K562 (cell line): Measurements from ENCODE around the gene ROBO2. TPM values are rescaled to one million over a fixed set of nuclear protein-coding genes. Genes with fewer than 3 reads are reported as not detected.

ENCODE experiments used
- ATAC-seq: fragments of 200-7000 bp; cut with Tn5 transposase; 3 replicates; pipeline ENCODE4 v1.9.1; 2020; ENCODE audit warnings: moderate library complexity
- BruUV-seq: library from RNA; stranded (reverse); fragments of 400-500 nt; replicated peaks from 2 replicates; lab custom pipeline; 2021; lab: Mats Ljungman, UMichigan
- CTCF ChIA-PET: fragments of 300-600 bp; formaldehyde crosslinking; extraction: SDS; loops from one replicate; lab custom pipeline; 2021; ENCODE audit warnings: low intra/inter-chr PET ratio; lab: Yijun Ruan, JAX
- POLR2A ChIA-PET: fragments of 300-600, 350-650 bp; sonication (Branson Sonifier 250); formaldehyde crosslinking; extraction: SDS; loops from one replicate; lab custom pipeline; 2021; ENCODE audit warnings: antibody characterized with exemption, inconsistent platforms; lab: Yijun Ruan, JAX
- DNase-seq, 4 experiments: peaks; one replicate each; pipeline versions ENCODE4 v3.0.0 to v3.0.0-alpha.2; 2011 to 2018; ENCODE audit warnings: low spot score in 3 of 4, mixed read lengths in 3 of 4; ENCODE audit errors: extremely low read depth in 1 of 4
- FAIRE-seq: peaks from 2 replicates; lab custom pipeline; 2011; peaks lifted over from hg19 to GRCh38; lab: Jason Lieb, UNC
- H2AFZ ChIP-seq: 2 replicates; pipeline ENCODE4 v1.6.0; 2011; ENCODE audit warnings: low read depth, low read length, control low read depth, inconsistent platforms
- H3K27ac ChIP-seq: fragments of 200-600 bp; 3 replicates; pipeline ENCODE4 v1.8.0; 2011; ENCODE audit warnings: low read depth, mild to moderate bottlenecking, control low read depth, inconsistent platforms, low read length, moderate library complexity, mixed read lengths; ENCODE audit errors: extremely low read depth
- H3K27me3 ChIP-seq, 2 experiments: fragments of 300-600 bp in 1 of 2; 2 replicates in 1 of 2; 3 replicates in 1 of 2; pipeline versions ENCODE4 v1.6.0 to v1.8.0; 2011; ENCODE audit warnings: inconsistent platforms in 2 of 2, low read length in 2 of 2, mild to moderate bottlenecking in 1 of 2, mixed read lengths in 1 of 2, moderate library complexity in 1 of 2; ENCODE audit not compliant: control insufficient read depth in 2 of 2, insufficient read depth in 2 of 2
- H3K36me3 ChIP-seq: fragments of 300-600 bp; 3 replicates; pipeline ENCODE4 v1.8.0; 2011; ENCODE audit warnings: mild to moderate bottlenecking, low read length, inconsistent platforms; ENCODE audit not compliant: control insufficient read depth, insufficient read depth
- H3K4me1 ChIP-seq, 2 experiments: fragments of 200-600 bp in 1 of 2; replicated peaks in 1 of 2; 2 replicates in 1 of 2; 3 replicates in 1 of 2; pipeline versions ENCODE4 v1.5.1 to v1.8.0; 2011; ENCODE audit warnings: inconsistent platforms in 2 of 2, low read length in 2 of 2, mild to moderate bottlenecking in 1 of 2, mixed read lengths in 1 of 2, moderate library complexity in 1 of 2; ENCODE audit not compliant: control insufficient read depth in 2 of 2, insufficient read depth in 2 of 2
- H3K4me2 ChIP-seq: 2 replicates; pipeline ENCODE4 v1.6.1; 2011; ENCODE audit warnings: low read length, control low read depth, inconsistent platforms, mixed read lengths; ENCODE audit not compliant: insufficient read depth
- H3K4me3 ChIP-seq: fragments of 200-600 bp; sonication (generic), shearing (Covaris generic); 2 replicates; pipeline ENCODE4 v1.5.1; 2016; ENCODE audit warnings: control low read depth, inconsistent platforms
- H3K79me2 ChIP-seq: fragments of 200-600 bp; 3 replicates; pipeline ENCODE4 v1.8.0; 2011; ENCODE audit warnings: low read length, inconsistent platforms; ENCODE audit not compliant: control insufficient read depth, insufficient read depth
- H3K9ac ChIP-seq, 2 experiments: 2 replicates each; pipeline versions ENCODE4 v1.6.0 to v1.6.1; 2011; ENCODE audit warnings: low read depth in 2 of 2, low read length in 2 of 2, control low read depth in 1 of 2, inconsistent platforms in 1 of 2, mild to moderate bottlenecking in 1 of 2, mixed read lengths in 1 of 2; ENCODE audit not compliant: insufficient read depth in 1 of 2
- H3K9me1 ChIP-seq: one replicate; pipeline ENCODE4 v1.6.0; 2011; ENCODE audit warnings: inconsistent platforms, mild to moderate bottlenecking, low read length, moderate library complexity; ENCODE audit not compliant: control insufficient read depth, insufficient read depth
- H3K9me3 ChIP-seq: replicated peaks from 2 replicates; pipeline ENCODE4 v1.5.1; 2011; ENCODE audit warnings: low read depth, low read length, inconsistent platforms; ENCODE audit not compliant: control insufficient read depth, insufficient read depth
- H4K20me1 ChIP-seq: replicated peaks from 2 replicates; pipeline ENCODE4 v1.6.1; 2011; ENCODE audit warnings: low read length, inconsistent platforms, mixed read lengths; ENCODE audit not compliant: control insufficient read depth, insufficient read depth
- BHLHE40 ChIP-seq: IDR thresholded peaks from 2 replicates; pipeline ENCODE4 v1.6.1; 2011; ENCODE audit warnings: low read length, improper control_type of control experiment
- BMI1 ChIP-seq: fragments of 150-350 bp; IDR thresholded peaks from 2 replicates; pipeline ENCODE4 v1.6.1; 2014; ENCODE audit warnings: low read length
- ZNF175 ChIP-seq: fragments of 200-800 bp; sonication (Bioruptor generic); IDR thresholded peaks from 2 replicates; pipeline ENCODE4 v1.6.1; 2016; ENCODE audit warnings: low read depth, mild to moderate bottlenecking, missing genetic modification characterization, missing compliant biosample characterization
- WGBS: fragments of 100-300 bp; shearing (Covaris generic); methylation state at CpG from one replicate; pipeline ENCODE4 v1.1.6; 2016; ENCODE audit warnings: low coverage, mixed read lengths; ENCODE audit not compliant: insufficient coverage; ENCODE audit errors: missing lambda C conversion rate; 5-methylcytosine and 5-hydroxymethylcytosine counted together
- in situ Hi-C: fragments of 300-500 bp; cut with MboI; formaldehyde crosslinking; loops from 4 replicates; pipeline ENCODE4 v1.15.0; 2018; ENCODE audit warnings: inconsistent platforms, mixed read lengths
- intact Hi-C: fragments of 100-400 bp; cut with micrococcal nuclease; formaldehyde crosslinking; loops from 2 replicates; pipeline ENCODE4 v1.14.2; 2022
- polyA plus RNA-seq, 8 experiments: library from polyadenylated mRNA; depleted of rRNA in 4 of 8; stranded (reverse) in 5 of 8; unstranded in 3 of 8; fragments of >200 nt; fragmentation: Nextera tagmentation in 2 of 8; fragmentation: Illumina TruSeq in 1 of 8; extraction: Ambion mirVana in 2 of 8; extraction: Trizol in 1 of 8; gene quantifications; 2 replicates each; pipeline versions ENCODE4 v1.2.1 to v1.2.3, GENCODE V29; 2011 to 2014; ENCODE audit warnings: inconsistent platforms in 1 of 8, missing spikeins in 1 of 8
- total RNA-seq, 7 experiments: library from RNA; depleted of rRNA in 6 of 7; stranded (reverse); fragments of >200 nt in 6 of 7; fragmentation: Illumina TruSeq in 2 of 7; extraction: Trizol in 2 of 7; gene quantifications; 2 replicates each; pipeline versions ENCODE4 v1.2.1 to v1.2.3, GENCODE V29; 2011 to 2021; ENCODE audit warnings: low replicate concordance in 1 of 7
- TF ChIP-seq, protein P1 (sequence below): fragments of 250-450 bp; sonication (Bioruptor Pico); IDR thresholded peaks from 2 replicates; pipeline ENCODE4 v1.5.0; 2021; ENCODE audit warnings: mild to moderate bottlenecking, borderline replicate concordance

The ROBO2 gene
- total and polyA plus RNA-seq, 9 of the 15 experiments (the other 6 are each of a cell fraction or from before 2014, with no cell fraction given): 0.84 to 3.0 (median 1.7) TPM

DNA sequence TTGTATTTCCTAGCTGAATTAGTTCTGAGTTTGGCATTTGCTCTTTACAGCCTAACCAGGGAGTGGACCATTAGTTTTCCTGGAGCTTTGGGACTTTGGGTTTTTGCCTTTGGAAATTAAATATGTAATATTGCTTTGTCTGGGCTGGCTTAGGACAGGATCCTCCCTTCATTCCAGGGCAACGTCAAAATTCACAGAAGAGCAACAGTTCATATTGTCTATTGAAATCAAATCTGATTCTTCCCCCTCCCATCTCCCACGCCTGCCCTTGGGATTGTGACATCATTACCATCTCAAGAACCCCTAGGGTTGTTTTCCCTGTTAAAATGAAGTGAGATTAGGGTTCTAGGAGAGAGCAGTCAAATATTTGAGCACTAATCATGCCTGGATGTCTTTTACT is 194.1 kb downstream of the ROBO2 start:
- DNase-seq: no peak
- no peaks in the 10 kb centered on the region; a peak in 3 of 5 replicates for H3K4me1 ChIP-seq
- H3K4me3 ChIP-seq: no peak overlapping the region
- H3K9ac ChIP-seq: no peak overlapping the region
- in situ Hi-C loops (no loop called here), intact Hi-C loops (no loop called here)
- no peak for TF ChIP-seq BHLHE40
- no peak for TF ChIP-seq ZNF175 (CRISPR knock-in tag)
- TF ChIP-seq, protein P1, sequence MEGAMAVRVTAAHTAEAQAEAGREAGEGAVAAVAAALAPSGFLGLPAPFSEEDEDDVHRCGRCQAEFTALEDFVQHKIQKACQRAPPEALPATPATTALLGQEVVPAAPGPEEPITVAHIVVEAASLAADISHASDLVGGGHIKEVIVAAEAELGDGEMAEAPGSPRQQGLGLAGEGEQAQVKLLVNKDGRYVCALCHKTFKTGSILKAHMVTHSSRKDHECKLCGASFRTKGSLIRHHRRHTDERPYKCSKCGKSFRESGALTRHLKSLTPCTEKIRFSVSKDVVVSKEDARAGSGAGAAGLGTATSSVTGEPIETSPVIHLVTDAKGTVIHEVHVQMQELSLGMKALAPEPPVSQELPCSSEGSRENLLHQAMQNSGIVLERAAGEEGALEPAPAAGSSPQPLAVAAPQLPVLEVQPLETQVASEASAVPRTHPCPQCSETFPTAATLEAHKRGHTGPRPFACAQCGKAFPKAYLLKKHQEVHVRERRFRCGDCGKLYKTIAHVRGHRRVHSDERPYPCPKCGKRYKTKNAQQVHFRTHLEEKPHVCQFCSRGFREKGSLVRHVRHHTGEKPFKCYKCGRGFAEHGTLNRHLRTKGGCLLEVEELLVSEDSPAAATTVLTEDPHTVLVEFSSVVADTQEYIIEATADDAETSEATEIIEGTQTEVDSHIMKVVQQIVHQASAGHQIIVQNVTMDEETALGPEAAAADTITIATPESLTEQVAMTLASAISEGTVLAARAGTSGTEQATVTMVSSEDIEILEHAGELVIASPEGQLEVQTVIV (CRISPR knock-in tag): no peak
- no peak for TF ChIP-seq BMI1
- no peak for FAIRE-seq
- no peak overlapping the region for H2AFZ ChIP-seq
- ChIA-PET CTCF (no interaction called here), POLR2A (no interaction called here)
- H3K36me3 ChIP-seq: no peaks in the 10 kb centered on the region
- no peak overlapping the region for H3K27ac ChIP-seq
- BruUV-seq: no TSS peak
- H3K79me2 ChIP-seq: no peaks in the 10 kb centered on the region
- H4K20me1 ChIP-seq: no peaks in the 10 kb centered on the region
- no peaks in the 10 kb centered on the region for H3K9me1 ChIP-seq
- no peak for ATAC-seq
- H3K9me3 ChIP-seq: no peaks in the 10 kb centered on the region
- 30% methylated on average over 2 of the region's 2 CpGs for WGBS
- H3K4me2 ChIP-seq: no peak overlapping the region
- H3K27me3 ChIP-seq: no peaks in the 10 kb centered on the region
